ENCODE results near the gene TLR6.

The TLR6 gene
- 11.0 to 15.8 (median 14.7) reads per million in 4 experiments for total RNA-seq

- DNase-seq: peak; percentile 33
Measured at GRCh38 chr4:38856524-38857337, at the start of gene TLR6. TLR6 (minus strand) TSS chr4:38856817; CDS start chr4:38829473, 27,344 bp downstream.

- no peak for DNase-seq
Measured at GRCh38 chr4:38905652-38906385, 49.2 kb upstream of the TLR6 start.

- DNase-seq: no peak
Measured at GRCh38 chr4:38904682-38905081, 48.1 kb upstream of the TLR6 start.

GRCh38 chr4:38904090-38904666 lies 47.6 kb upstream of the TLR6 start:
- no peak for DNase-seq

GRCh38 chr4:38902695-38903094 lies 46.1 kb upstream of the TLR6 start:
- DNase-seq: no peak

GRCh38 chr4:38902221-38902620 lies 45.6 kb upstream of the TLR6 start:
- no peak for DNase-seq

- no peak for DNase-seq
Measured at GRCh38 chr4:38898245-38898644, 41.6 kb upstream of the TLR6 start.

- DNase-seq: no peak
Measured at GRCh38 chr4:38896940-38897339, 40.3 kb upstream of the TLR6 start.

GRCh38 chr4:38894322-38894982 lies 37.8 kb upstream of the TLR6 start:
- DNase-seq: no peak

- no peak for DNase-seq
Measured at GRCh38 chr4:38891051-38891983, 34.7 kb upstream of the TLR6 start.

GRCh38 chr4:38889143-38889542 lies 32.5 kb upstream of the TLR6 start:
- DNase-seq: no peak

- DNase-seq: no peak
Measured at GRCh38 chr4:38884254-38884653, 27.6 kb upstream of the TLR6 start.

- no peak for DNase-seq
Measured at GRCh38 chr4:38876636-38877035, 20.0 kb upstream of the TLR6 start.

- DNase-seq: no peak
Measured at GRCh38 chr4:38873290-38873944, 16.8 kb upstream of the TLR6 start.

GRCh38 chr4:38872620-38873019 lies 16.0 kb upstream of the TLR6 start:
- no peak for DNase-seq

- DNase-seq: no peak
Measured at GRCh38 chr4:38871593-38871992, 15.0 kb upstream of the TLR6 start.

- DNase-seq: no peak
Measured at GRCh38 chr4:38870098-38870808, 13.6 kb upstream of the TLR6 start.

GRCh38 chr4:38869511-38869910 lies 12.9 kb upstream of the TLR6 start:
- no peak for DNase-seq

- no peak for DNase-seq
Measured at GRCh38 chr4:38868059-38868960, 11.7 kb upstream of the TLR6 start.
